ENCODE measurements around the gene ING3. TPM values are rescaled to one million over a fixed set of nuclear protein-coding genes. Genes with fewer than 3 reads are reported as not detected.
"Not testable (repeated sequence)": the region's sequence is repeated elsewhere in the genome, so short reads cannot be mapped to it uniquely, and the experiment has no call there.

Gene ING3
- total RNA-seq, 1 donor: 70.0 TPM

- H3K9me3 ChIP-seq (ENCODE audit: low read depth, low read length): no peaks in the 10 kb centered on the region
- H3K4me3 ChIP-seq (ENCODE audit: low read length): no peak overlapping the region
- no peaks in the 10 kb centered on the region for H3K27me3 ChIP-seq (ENCODE audit: insufficient read depth, low read length)
- peaks cover 26% of the 10 kb centered on the region for H3K4me1 ChIP-seq (ENCODE audit: insufficient read depth, low read length)
Measured at GRCh38 chr7:121001234-121001906, 50.8 kb downstream of the ING3 start.

GRCh38 chr7:121002048-121002756 is 51.6 kb downstream of the ING3 start:
- Histone ChIP-seq H3K27me3 (ENCODE audit: insufficient read depth, low read length) (no peaks in the 10 kb centered on the region), H3K9me3 (ENCODE audit: low read depth, low read length) (no peaks in the 10 kb centered on the region), H3K4me1 (ENCODE audit: insufficient read depth, low read length) (peaks cover 25% of the 10 kb centered on the region), H3K4me3 (ENCODE audit: low read length) (no peak overlapping the region)

GRCh38 chr7:121002757-121003200 is 52.2 kb downstream of the ING3 start:
- peaks cover 20% of the 10 kb centered on the region for H3K4me1 ChIP-seq (ENCODE audit: insufficient read depth, low read length)
- H3K9me3 ChIP-seq (ENCODE audit: low read depth, low read length): no peaks in the 10 kb centered on the region
- H3K27me3 ChIP-seq (ENCODE audit: insufficient read depth, low read length): no peaks in the 10 kb centered on the region
- no peak overlapping the region for H3K4me3 ChIP-seq (ENCODE audit: low read length)

GRCh38 chr7:121003986-121004685 is 53.6 kb downstream of the ING3 start:
- H3K4me1 ChIP-seq (ENCODE audit: insufficient read depth, low read length): peaks cover 7% of the 10 kb centered on the region
- no peaks in the 10 kb centered on the region for H3K9me3 ChIP-seq (ENCODE audit: low read depth, low read length)
- H3K4me3 ChIP-seq (ENCODE audit: low read length): no peak overlapping the region
- H3K27me3 ChIP-seq (ENCODE audit: insufficient read depth, low read length): no peaks in the 10 kb centered on the region

- H3K9me3 ChIP-seq (ENCODE audit: low read depth, low read length); H3K27me3 ChIP-seq (ENCODE audit: insufficient read depth, low read length); H3K4me3 ChIP-seq (ENCODE audit: low read length); H3K4me1 ChIP-seq (ENCODE audit: insufficient read depth, low read length): not testable (repeated sequence)
Measured at GRCh38 chr7:121005058-121005457, 54.5 kb downstream of the ING3 start.

- no peaks in the 10 kb centered on the region for H3K27me3 ChIP-seq (ENCODE audit: insufficient read depth, low read length)
- H3K4me3 ChIP-seq (ENCODE audit: low read length): no peak overlapping the region
- H3K9me3 ChIP-seq (ENCODE audit: low read depth, low read length): no peaks in the 10 kb centered on the region
- peaks cover 7% of the 10 kb centered on the region for H3K4me1 ChIP-seq (ENCODE audit: insufficient read depth, low read length)
Measured at GRCh38 chr7:121005996-121006584, 55.5 kb downstream of the ING3 start.

- peaks cover 7% of the 10 kb centered on the region for H3K4me1 ChIP-seq (ENCODE audit: insufficient read depth, low read length)
- H3K4me3 ChIP-seq (ENCODE audit: low read length): no peak overlapping the region
- no peaks in the 10 kb centered on the region for H3K27me3 ChIP-seq (ENCODE audit: insufficient read depth, low read length)
- H3K9me3 ChIP-seq (ENCODE audit: low read depth, low read length): no peaks in the 10 kb centered on the region
Measured at GRCh38 chr7:121006711-121007315, 56.2 kb downstream of the ING3 start.

GRCh38 chr7:121008816-121009215 is 58.2 kb downstream of the ING3 start:
- Histone ChIP-seq H3K9me3 (ENCODE audit: low read depth, low read length) (no peaks in the 10 kb centered on the region), H3K27me3 (ENCODE audit: insufficient read depth, low read length) (no peaks in the 10 kb centered on the region), H3K4me3 (ENCODE audit: low read length) (no peak overlapping the region), H3K4me1 (ENCODE audit: insufficient read depth, low read length) (peaks cover 7% of the 10 kb centered on the region)

GRCh38 chr7:121011401-121011800 is 60.8 kb downstream of the ING3 start:
- Histone ChIP-seq H3K4me1 (ENCODE audit: insufficient read depth, low read length) (peaks cover 7% of the 10 kb centered on the region), H3K9me3 (ENCODE audit: low read depth, low read length) (no peaks in the 10 kb centered on the region), H3K27me3 (ENCODE audit: insufficient read depth, low read length) (no peaks in the 10 kb centered on the region), H3K4me3 (ENCODE audit: low read length) (no peak overlapping the region)

- H3K4me1 ChIP-seq (ENCODE audit: insufficient read depth, low read length): no peaks in the 10 kb centered on the region
- H3K27me3 ChIP-seq (ENCODE audit: insufficient read depth, low read length): no peaks in the 10 kb centered on the region
- no peaks in the 10 kb centered on the region for H3K9me3 ChIP-seq (ENCODE audit: low read depth, low read length)
- H3K4me3 ChIP-seq (ENCODE audit: low read length): no peak overlapping the region
Measured at GRCh38 chr7:121012170-121012874, 61.7 kb downstream of the ING3 start.

- no peak overlapping the region for H3K4me3 ChIP-seq (ENCODE audit: low read length)
- H3K4me1 ChIP-seq (ENCODE audit: insufficient read depth, low read length): peaks cover 4% of the 10 kb centered on the region
- no peaks in the 10 kb centered on the region for H3K27me3 ChIP-seq (ENCODE audit: insufficient read depth, low read length)
- H3K9me3 ChIP-seq (ENCODE audit: low read depth, low read length): no peaks in the 10 kb centered on the region
Measured at GRCh38 chr7:121012919-121013318, 62.3 kb downstream of the ING3 start.

GRCh38 chr7:121015560-121015959 is 65.0 kb downstream of the ING3 start:
- H3K4me3 ChIP-seq (ENCODE audit: low read length): no peak overlapping the region
- no peaks in the 10 kb centered on the region for H3K27me3 ChIP-seq (ENCODE audit: insufficient read depth, low read length)
- H3K9me3 ChIP-seq (ENCODE audit: low read depth, low read length): no peaks in the 10 kb centered on the region
- peaks cover 21% of the 10 kb centered on the region for H3K4me1 ChIP-seq (ENCODE audit: insufficient read depth, low read length)

GRCh38 chr7:121016966-121017365 is 66.4 kb downstream of the ING3 start:
- no peak overlapping the region for H3K4me3 ChIP-seq (ENCODE audit: low read length)
- no peaks in the 10 kb centered on the region for H3K9me3 ChIP-seq (ENCODE audit: low read depth, low read length)
- peaks cover 24% of the 10 kb centered on the region for H3K4me1 ChIP-seq (ENCODE audit: insufficient read depth, low read length)
- no peaks in the 10 kb centered on the region for H3K27me3 ChIP-seq (ENCODE audit: insufficient read depth, low read length)

GRCh38 chr7:121017586-121017985 is 67.0 kb downstream of the ING3 start:
- Histone ChIP-seq H3K4me1 (ENCODE audit: insufficient read depth, low read length) (peaks cover 28% of the 10 kb centered on the region), H3K9me3 (ENCODE audit: low read depth, low read length) (no peaks in the 10 kb centered on the region), H3K27me3 (ENCODE audit: insufficient read depth, low read length) (no peaks in the 10 kb centered on the region), H3K4me3 (ENCODE audit: low read length) (no peak overlapping the region)
